Measurements from ENCODE around the gene OTX2.

Gene OTX2

DNA sequence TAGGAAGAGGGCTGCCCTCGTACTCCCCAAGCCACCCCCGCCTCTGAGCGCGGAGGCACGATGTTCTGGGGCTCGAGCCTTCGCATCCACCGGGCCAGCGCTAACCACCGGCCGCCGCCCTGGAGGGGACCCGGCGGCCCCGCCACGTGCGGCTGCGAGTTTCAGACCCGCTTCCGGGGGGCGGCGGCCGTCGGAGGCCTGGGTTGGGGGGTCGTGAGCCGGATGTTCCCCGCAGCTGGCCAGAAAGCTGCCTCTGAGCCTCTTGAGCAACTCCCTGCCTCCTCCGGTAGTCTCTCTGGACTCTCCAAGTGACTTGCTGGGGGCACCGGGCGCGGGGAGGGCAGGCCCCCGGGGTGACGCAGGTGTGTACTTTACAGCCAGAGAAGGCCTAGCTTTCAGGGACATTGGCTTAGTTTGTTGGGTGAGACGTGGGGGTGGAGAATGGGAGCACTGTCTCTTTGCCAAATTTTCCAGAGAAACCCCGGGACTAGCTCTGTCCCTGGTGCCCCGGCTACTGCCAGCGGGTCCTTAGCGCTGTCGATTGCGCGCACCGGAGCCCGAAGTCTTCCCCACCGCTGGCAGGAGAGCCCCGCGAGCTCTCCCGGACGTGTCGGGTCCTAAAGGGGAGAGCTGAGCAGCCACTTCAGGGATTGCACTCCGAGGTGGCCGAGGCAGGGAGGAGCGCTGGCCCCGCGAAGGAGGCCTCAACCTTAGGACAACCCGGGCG, 15.6 kb downstream of the OTX2 start:
- DNase-seq = no peak

DNA sequence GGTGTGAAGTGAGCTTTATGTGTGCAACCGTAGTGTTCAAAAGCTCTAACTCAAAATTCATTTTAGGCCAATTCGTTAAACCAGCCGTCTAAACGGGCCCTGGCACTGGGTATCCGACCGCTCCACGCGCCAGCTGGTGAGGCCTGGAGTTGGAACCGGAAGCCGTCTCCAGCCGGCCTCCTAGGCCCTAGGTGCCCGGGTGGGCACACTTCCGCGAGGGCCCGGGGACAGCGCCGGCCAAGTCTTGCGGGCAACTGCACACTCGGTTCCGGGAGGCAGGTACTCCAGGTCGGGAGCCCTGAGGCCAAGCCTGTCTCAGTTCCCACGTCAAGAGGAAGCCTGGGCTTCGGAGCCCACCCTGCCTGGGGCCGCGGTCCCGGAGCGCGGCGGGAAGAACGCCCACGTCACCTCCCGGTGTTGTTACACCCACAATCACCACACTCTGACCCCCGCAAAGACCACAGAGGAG, 16.2 kb downstream of the OTX2 start:
- no peak for DNase-seq

DNA sequence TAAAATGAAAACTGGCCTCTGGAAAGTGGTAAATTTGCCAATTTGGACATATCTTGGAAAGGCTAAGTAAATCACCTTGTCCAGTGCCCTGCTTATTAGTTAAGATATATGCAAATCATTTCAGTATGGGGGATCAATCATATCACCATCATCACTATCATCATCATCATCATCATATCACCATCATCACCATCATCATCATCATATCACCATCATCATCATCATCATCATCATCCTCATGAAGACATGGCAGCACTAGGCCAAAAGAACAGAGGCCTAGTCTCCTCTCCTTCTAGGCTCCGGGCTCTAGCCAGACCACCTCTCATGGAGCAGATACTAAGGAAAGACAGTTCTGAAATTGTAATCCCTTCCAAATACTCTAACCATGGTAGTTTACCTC, 20.3 kb downstream of the OTX2 start:
- no peak for DNase-seq

DNA sequence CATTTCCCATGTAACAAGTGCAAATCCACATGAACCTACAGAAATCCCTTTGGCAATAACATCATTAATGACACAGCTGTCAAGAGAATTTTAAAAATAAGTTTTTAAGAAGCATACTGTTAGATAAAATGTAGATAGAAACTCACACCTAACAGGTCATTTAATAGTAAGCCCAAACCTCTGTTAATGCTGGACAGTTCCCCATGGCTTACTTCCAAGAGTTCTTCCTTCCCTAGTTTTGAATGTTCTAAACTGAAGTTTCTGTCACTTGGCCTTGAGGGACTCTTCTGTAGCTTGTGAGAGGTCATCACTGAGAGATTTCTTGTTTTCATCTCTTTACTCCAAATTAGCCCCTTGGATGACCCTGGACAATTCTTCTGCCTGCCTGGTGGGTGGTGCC, 22.7 kb downstream of the OTX2 start:
- no peak for DNase-seq

DNA sequence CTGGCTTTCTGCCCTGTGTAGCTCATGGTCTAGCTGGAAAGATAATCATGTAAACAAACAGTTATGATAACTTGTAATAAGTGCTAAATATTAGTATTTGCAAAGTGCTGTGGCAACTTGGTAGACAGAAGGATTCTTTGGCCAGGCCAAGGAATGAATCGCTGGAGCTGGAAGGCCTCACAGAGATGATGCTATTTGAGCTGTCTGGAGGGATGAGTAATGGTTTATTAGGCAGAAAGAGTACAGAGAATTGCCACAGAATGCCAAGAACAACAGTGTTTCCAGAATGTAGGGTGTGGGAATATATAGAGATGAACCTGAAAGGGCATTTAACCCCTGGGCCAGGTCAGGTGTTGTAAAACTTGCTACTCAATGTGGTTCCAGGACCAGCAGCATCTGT, 27.6 kb downstream of the OTX2 start:
- DNase-seq = no peak

DNA sequence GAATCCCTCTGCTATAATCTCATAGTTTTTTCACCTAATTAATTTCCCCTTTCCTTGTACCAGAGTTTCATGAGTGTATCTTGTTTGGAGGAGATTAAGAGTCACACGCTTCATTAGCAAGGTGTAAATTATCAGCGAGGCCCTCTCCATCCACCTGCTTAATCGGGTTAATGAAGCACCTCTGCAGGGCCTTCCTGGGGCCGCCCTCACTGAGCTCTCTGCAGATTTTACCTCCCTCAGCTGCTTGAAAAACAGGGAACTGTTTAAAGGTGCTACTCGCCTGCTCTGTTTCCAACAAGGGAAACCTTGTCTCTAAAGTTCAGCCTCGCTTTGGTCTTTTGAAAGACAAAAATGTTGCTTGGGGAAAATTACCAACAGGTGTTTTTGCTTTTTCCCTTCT, 35.8 kb downstream of the OTX2 start:
- no peak for DNase-seq

DNA sequence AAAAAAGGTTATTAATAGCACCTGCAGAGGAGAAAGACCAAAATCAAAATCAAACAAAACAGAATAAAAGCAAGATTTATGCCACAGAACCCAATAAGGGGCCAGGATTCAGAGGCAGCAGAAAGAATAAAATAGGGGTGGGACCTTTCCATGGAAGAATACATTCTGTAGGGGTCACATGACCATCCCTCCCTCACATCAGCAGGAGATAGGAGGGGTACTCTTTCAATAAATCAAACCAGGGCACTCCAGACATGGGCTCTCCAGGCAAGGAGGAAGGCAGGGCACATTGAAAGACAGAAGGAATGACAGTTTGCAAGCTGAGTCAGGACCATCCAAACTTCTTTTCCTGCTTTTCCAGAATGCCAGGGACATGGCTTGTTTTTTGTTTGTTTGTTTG, 39.8 kb downstream of the OTX2 start:
- no peak for DNase-seq

DNA sequence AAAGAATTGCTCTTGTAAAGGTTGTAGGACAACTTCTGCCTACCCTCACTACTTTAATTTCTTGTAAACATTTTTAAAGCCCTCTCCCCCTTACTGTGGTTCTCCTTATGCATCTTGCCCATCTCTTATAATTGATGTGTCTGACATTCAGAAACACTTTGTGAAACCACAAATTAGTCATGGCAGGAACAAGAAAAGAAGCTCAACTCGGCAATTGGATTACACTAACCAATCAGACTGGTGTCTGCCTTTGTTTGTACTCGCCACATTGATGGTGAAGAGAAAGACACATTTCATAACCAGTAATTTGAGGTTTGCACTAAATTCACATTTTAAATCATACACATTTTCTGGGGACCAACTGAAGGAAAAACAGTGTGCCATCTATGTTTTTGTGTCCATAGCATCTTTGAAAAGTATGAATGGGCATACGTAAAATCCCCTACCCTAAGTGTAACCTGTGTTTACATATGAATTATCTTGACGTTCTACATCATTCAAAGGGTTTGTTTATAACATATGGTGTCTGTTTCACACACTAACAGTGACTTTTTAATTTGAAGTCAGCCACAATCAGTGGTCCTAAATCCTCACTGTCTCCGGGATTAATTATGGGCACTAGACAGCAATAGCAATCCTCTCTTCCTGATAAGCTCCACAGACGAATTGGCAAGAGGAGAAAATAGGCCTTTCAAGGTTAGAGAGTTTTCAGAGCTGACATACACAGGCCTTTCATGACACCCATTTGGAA, 49.9 kb downstream of the OTX2 start:
- no peak for DNase-seq

DNA sequence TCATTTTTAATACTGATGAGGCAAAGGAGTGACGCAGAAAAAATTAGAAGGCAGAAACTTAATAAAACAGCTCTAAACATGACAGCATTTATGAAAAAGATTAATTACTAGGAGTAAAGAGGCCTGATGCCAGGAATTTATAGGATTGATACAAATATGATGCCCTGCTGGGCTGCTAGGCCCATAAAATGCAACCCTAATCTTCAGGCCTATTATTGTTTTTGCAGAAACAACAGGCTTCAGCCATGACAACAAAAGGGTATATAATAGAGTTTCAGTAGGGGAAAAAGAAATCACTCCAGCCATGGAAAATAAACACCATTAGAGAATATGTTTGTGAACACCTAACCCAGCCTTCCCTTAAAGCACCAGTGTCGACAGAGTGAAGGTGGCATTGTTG, 50.6 kb downstream of the OTX2 start:
- no peak for DNase-seq

DNA sequence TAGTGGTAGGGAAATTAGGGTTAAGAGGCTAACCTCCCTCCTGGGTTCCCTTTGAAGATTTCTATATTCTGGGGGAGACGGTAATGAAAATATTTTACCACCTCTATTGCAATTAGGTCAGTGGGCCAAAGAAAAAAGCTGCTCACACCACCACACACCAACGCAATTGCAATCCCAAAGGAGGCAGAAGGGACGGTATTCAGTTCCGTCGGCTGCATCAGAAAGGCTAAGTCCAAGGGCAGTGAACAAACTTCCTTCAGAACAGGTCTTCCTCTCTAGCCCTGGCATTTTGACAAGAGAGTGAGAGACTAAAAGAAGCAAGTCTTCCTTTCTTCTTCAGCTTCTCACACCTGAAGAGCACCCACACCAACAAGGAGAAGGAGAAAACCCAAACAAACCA, 51.2 kb downstream of the OTX2 start:
- no peak for DNase-seq

DNA sequence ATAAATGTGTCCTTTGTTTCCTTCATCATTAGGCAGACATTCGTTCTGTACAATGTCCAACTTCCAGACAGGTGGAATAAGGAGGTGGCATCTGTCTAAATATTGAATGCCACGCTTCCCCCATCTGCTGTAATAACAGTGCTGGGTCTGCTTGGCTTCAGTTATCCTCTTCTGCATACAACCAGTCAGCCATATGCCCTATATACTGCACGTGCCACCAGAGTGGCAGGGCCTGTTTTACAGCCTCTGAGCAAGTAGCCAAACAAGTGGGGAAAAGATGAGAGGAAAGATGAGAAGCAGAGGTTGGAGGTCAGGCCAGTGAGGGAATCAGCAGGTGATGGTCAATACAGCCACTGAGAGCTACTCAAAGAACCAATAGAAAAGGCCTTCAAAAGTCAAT, 55.4 kb downstream of the OTX2 start:
- DNase-seq = no peak

DNA sequence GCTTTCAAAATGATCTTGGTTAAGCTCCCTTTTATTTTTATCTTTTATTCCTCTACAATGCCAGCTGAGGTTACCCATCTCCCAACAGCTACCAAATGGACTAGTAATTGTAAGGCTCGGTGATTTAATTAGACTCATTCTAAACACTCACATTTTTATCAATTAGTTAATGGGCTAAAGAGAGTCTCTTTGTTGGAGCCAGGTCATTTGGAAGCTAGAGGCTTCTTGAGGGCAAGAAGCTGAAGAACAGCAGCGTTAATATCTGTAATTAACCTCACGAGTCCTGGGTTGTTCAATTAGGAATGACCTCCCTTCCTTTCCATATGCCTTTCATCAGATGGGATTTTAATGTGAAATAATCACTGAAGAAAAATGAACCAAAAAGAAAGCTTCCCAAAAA, 56.9 kb downstream of the OTX2 start:
- no peak for DNase-seq

DNA sequence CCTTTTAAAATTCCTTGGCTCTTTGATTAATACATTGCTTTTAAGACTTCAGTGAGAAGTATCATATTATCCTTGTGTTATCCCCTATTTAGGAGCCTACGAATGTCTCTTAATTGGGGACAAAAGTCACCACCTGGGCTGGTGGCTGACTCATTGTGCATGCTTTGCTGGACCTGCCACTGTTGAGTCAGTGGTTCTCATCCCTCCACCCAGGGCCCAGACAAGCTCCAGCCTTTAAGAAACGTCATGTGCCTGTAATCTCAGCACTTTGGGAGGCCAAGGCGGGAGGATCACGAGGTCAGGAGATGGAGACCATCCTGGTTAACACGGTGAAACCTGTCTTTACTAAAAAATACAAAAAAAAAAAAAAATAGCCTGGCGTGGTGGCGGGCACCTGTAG, 57.9 kb downstream of the OTX2 start:
- DNase-seq = no peak

DNA sequence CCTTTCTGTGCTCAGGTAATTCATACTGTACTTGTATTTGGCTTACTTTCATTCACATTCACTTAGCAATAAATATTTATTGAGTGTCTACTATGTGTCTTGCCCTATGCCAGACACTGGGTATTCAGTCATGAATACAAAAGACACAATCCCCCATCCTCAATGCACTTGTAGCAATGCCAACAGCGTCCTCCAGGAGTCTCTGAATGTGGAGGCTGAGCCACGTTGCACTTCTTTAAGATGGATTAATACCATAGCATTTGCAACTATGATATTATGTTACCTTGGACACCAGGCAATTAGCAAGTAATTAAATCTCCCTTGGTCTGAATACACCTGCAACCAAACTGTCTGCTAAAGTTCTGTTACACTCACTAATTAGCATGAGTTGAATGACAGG, 58.8 kb downstream of the OTX2 start:
- DNase-seq = no peak

All from kidney glomerular epithelial cell (primary cell).